ENCODE measurements around the gene PDGFRA. TPM values are rescaled to one million over a fixed set of nuclear protein-coding genes. Genes with fewer than 3 reads are reported as not detected.

Gene PDGFRA
- total RNA-seq, 1 donor from 2014 or later, result 215 TPM

DNA sequence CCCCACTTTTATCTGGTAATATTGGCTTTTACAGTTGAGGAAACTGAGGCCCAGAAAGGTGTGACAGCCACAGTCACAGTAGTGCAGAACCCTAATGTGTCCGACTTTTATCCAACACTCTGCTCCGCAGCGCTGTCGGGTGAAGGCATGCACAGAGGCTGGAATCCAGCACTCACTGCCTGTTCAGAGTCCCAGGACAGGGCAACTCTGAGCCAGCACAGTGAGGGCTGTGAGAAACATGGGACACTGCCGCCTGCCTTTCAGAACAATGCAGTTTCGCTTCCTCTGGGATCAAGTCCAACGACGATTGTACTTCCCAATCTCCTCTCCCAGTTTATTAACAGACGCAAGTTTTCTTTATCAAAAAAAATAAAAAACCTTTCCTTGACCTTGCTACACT, 41.9 kb upstream of the PDGFRA start:
- no peaks in the 10 kb centered on the region for H3K4me1 Mint-ChIP-seq (ENCODE audit: unreplicated experiment)
- H3K27ac Mint-ChIP-seq, result no peak overlapping the region
- no peaks in the 10 kb centered on the region for H3K36me3 Mint-ChIP-seq
- no peaks in the 10 kb centered on the region for H3K27me3 Mint-ChIP-seq
- no peak for TF ChIP-seq CTCF (conservative IDR thresholded peaks at IDR 0.05)
- no peak overlapping the region for H3K4me3 Mint-ChIP-seq
- peaks cover 4% of the 10 kb centered on the region for H3K9me3 Mint-ChIP-seq
- no peak for DNase-seq (ENCODE audit: extremely low spot score, unreplicated experiment)

- TF ChIP-seq CTCF (conservative IDR thresholded peaks at IDR 0.05), result no peak
- H3K4me3 Mint-ChIP-seq, result no peak overlapping the region
- H3K36me3 Mint-ChIP-seq, result no peaks in the 10 kb centered on the region
- H3K27ac Mint-ChIP-seq, result no peak overlapping the region
- no peak for DNase-seq (ENCODE audit: extremely low spot score, unreplicated experiment)
- H3K27me3 Mint-ChIP-seq, result no peaks in the 10 kb centered on the region
- H3K9me3 Mint-ChIP-seq, result peaks cover 9% of the 10 kb centered on the region
- H3K4me1 Mint-ChIP-seq (ENCODE audit: unreplicated experiment), result no peaks in the 10 kb centered on the region
Observed at GRCh38 chr4:54189140-54189539, 40.0 kb upstream of the PDGFRA start.

DNA sequence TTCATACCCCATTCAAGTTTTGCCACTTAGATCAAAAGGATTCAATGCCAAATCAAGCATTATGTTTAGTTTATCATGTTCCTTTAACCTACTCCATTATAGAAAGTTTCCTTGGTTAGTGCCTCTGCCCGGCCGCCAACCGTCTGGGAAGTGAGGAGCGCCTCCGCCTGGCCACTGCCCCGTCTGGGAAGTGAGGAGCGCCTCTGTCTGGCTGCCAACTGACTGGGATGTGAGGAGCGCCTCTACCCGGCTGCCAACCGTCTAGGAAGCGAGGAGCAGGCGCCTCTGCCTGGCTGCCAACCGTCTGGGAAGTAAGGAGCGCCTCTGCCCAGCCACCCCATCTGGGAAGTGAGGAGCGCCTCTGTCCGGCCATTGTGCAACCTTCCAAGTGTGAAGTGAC, 36.3 kb upstream of the PDGFRA start:
- no peak for TF ChIP-seq CTCF (conservative IDR thresholded peaks at IDR 0.05)
- Mint-ChIP-seq H3K9me3 (peaks cover 9% of the 10 kb centered on the region), H3K4me1 (ENCODE audit: unreplicated experiment) (peaks cover 10% of the 10 kb centered on the region), H3K4me3 (no peak overlapping the region), H3K27me3 (no peaks in the 10 kb centered on the region), H3K36me3 (no peaks in the 10 kb centered on the region), H3K27ac (no peak overlapping the region)
- no peak for DNase-seq (ENCODE audit: extremely low spot score, unreplicated experiment)

DNA sequence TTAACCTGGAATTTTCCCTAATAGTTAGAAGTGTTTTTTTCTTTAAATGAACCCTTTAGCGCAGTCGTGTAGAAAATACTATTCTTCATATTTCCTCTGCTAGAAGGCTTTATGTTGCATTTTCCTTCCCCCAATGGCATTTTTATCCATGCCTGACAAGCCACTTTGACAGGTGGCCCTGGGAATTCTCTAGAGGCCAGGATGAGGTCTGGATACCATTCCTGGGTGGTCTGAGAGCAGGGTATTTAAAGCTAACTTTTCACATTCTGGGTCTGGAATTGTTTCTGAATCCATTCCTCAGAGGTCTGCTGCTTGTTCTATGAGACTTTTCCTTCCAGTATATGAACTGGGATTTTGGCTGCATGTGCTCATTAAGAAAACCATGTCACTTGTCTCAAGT, 31.2 kb upstream of the PDGFRA start:
- Mint-ChIP-seq H3K9me3 (peaks cover 9% of the 10 kb centered on the region), H3K4me3 (no peak overlapping the region), H3K4me1 (ENCODE audit: unreplicated experiment) (peaks cover 17% of the 10 kb centered on the region), H3K36me3 (no peaks in the 10 kb centered on the region), H3K27me3 (no peaks in the 10 kb centered on the region), H3K27ac (peak overlapping the region; percentile 73)
- no peak for TF ChIP-seq CTCF (conservative IDR thresholded peaks at IDR 0.05)
- DNase-seq (ENCODE audit: extremely low spot score, unreplicated experiment), result no peak

GRCh38 chr4:54199919-54200318, 29.2 kb upstream of the PDGFRA start:
- no peaks in the 10 kb centered on the region for H3K27me3 Mint-ChIP-seq
- no peaks in the 10 kb centered on the region for H3K36me3 Mint-ChIP-seq
- no peak for TF ChIP-seq CTCF (conservative IDR thresholded peaks at IDR 0.05)
- H3K9me3 Mint-ChIP-seq, result peaks cover 4% of the 10 kb centered on the region
- no peak overlapping the region for H3K4me3 Mint-ChIP-seq
- H3K27ac Mint-ChIP-seq, result no peak overlapping the region
- peaks cover 17% of the 10 kb centered on the region for H3K4me1 Mint-ChIP-seq (ENCODE audit: unreplicated experiment)
- DNase-seq (ENCODE audit: extremely low spot score, unreplicated experiment), result no peak

DNA sequence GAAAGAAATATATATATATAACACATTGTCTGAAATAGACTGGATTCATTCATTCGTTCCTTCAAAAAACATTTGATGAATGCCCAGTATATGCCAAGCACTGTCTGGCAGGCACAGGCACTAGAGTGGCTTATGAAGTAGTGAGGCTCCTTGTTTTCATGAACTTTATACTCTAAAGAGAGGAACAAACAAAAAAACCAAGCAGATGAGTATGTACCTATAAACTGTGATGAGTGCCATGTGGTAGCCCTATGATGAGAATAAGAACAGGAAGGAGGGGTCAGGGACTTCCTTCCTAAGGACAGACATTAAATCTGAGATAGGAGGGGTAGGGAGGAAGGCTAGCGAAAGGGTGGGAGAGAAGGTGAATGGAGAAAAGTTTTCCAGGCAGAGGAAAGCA, 19.5 kb upstream of the PDGFRA start:
- H3K4me1 Mint-ChIP-seq (ENCODE audit: unreplicated experiment), result no peaks in the 10 kb centered on the region
- no peak for TF ChIP-seq CTCF (conservative IDR thresholded peaks at IDR 0.05)
- peaks cover 9% of the 10 kb centered on the region for H3K9me3 Mint-ChIP-seq
- DNase-seq (ENCODE audit: extremely low spot score, unreplicated experiment), result no peak
- peaks cover 12% of the 10 kb centered on the region for H3K27me3 Mint-ChIP-seq
- H3K36me3 Mint-ChIP-seq, result no peaks in the 10 kb centered on the region
- H3K27ac Mint-ChIP-seq, result no peak overlapping the region
- H3K4me3 Mint-ChIP-seq, result no peak overlapping the region

Measured in type B pancreatic cell (in vitro differentiated cells).